ENCODE measurements around the gene FBXO5. TPM values are rescaled to one million over a fixed set of nuclear protein-coding genes. Genes with fewer than 3 reads are reported as not detected.

FBXO5 gene
- total and polyA plus RNA-seq, 8 donors, result 2.2 to 9.4 (median 4.9) TPM; not detected in 1

- Histone ChIP-seq H3K27me3 (no peaks in the 10 kb centered on the region), H3K4me3 (no peak overlapping the region), H3K4me1 (no peaks in the 10 kb centered on the region), H3K9me3 (no peaks in the 10 kb centered on the region), H3K36me3 (no peaks in the 10 kb centered on the region), H3K27ac (no peak overlapping the region)
- no peak for TF ChIP-seq POLR2A (IDR thresholded peaks at IDR 0.05)
- intact Hi-C loops (cut with DNase I; ENCODE audit: low total_unique reads), result no loop called here
- WGBS, 5 donors, result 89 to 95% (median 93%) methylated on average over 3 of the region's 3 CpGs
- DNase-seq, result no peak
Observed at GRCh38 chr6:153018355-153018754, 35.5 kb upstream of the FBXO5 start.

- no peak for TF ChIP-seq POLR2A (IDR thresholded peaks at IDR 0.05)
- TF ChIP-seq POLR2AphosphoS5 (IDR thresholded peaks at IDR 0.05), result no peak
- no peak for TF ChIP-seq CTCF (IDR thresholded peaks at IDR 0.05)
- no peak for TF ChIP-seq EP300 (IDR thresholded peaks at IDR 0.05)
Observed at GRCh38 chr6:153016846-153017245, 34.0 kb upstream of the FBXO5 start.

GRCh38 chr6:153015094-153015640 is 32.3 kb upstream of the FBXO5 start:
- no peak overlapping the region for H3K27ac ChIP-seq
- no peaks in the 10 kb centered on the region for H3K9me3 ChIP-seq
- intact Hi-C loops (cut with DNase I; ENCODE audit: low total_unique reads), result no loop called here
- no peaks in the 10 kb centered on the region for H3K4me1 ChIP-seq
- WGBS, 5 donors, result 72 to 78% (median 73%) methylated on average over 4 of the region's 4 CpGs
- no peaks in the 10 kb centered on the region for H3K27me3 ChIP-seq
- DNase-seq, result no peak
- H3K36me3 ChIP-seq, result no peaks in the 10 kb centered on the region
- TF ChIP-seq POLR2AphosphoS5 (IDR thresholded peaks at IDR 0.05) (no peak), CTCF (IDR thresholded peaks at IDR 0.05) (no peak), POLR2A (IDR thresholded peaks at IDR 0.05) (no peak), EP300 (IDR thresholded peaks at IDR 0.05) (no peak)
- H3K4me3 ChIP-seq, result no peak overlapping the region

More at GRCh38 chr6:153016846-153017245, 34.0 kb upstream of the FBXO5 start:
- H3K36me3 ChIP-seq, result no peaks in the 10 kb centered on the region
- intact Hi-C loops (cut with DNase I; ENCODE audit: low total_unique reads), result no loop called here
- no peak for DNase-seq
- H3K4me1 ChIP-seq, result no peaks in the 10 kb centered on the region
- WGBS, 5 donors, result 74 to 88% (median 78%) methylated on average over 3 of the region's 3 CpGs
- H3K27me3 ChIP-seq, result no peaks in the 10 kb centered on the region
- H3K27ac ChIP-seq, result no peak overlapping the region
- no peak overlapping the region for H3K4me3 ChIP-seq
- no peaks in the 10 kb centered on the region for H3K9me3 ChIP-seq

GRCh38 chr6:153013438-153013837 is 30.6 kb upstream of the FBXO5 start:
- no peak overlapping the region for H3K27ac ChIP-seq
- intact Hi-C loops (cut with DNase I; ENCODE audit: low total_unique reads), result no loop called here
- DNase-seq, result no peak
- H3K9me3 ChIP-seq, result no peaks in the 10 kb centered on the region
- TF ChIP-seq CTCF (IDR thresholded peaks at IDR 0.05) (no peak), POLR2AphosphoS5 (IDR thresholded peaks at IDR 0.05) (no peak), EP300 (IDR thresholded peaks at IDR 0.05) (no peak), POLR2A (IDR thresholded peaks at IDR 0.05) (no peak)
- WGBS, 5 donors, result 59 to 72% (median 68%) methylated on average over 2 of the region's 2 CpGs
- H3K4me3 ChIP-seq, result no peak overlapping the region
- no peaks in the 10 kb centered on the region for H3K27me3 ChIP-seq
- H3K36me3 ChIP-seq, result no peaks in the 10 kb centered on the region
- no peaks in the 10 kb centered on the region for H3K4me1 ChIP-seq

GRCh38 chr6:153012856-153013255 is 30.0 kb upstream of the FBXO5 start:
- intact Hi-C loops (cut with DNase I; ENCODE audit: low total_unique reads), result no loop called here
- whole genome bisulfite sequencing, 5 donors, result 83 to 91% (median 91%) methylated on average over 6 of the region's 6 CpGs
- DNase-seq, result no peak
- Histone ChIP-seq H3K4me3 (no peak overlapping the region), H3K27me3 (no peaks in the 10 kb centered on the region), H3K27ac (no peak overlapping the region), H3K4me1 (no peaks in the 10 kb centered on the region), H3K36me3 (no peaks in the 10 kb centered on the region), H3K9me3 (no peaks in the 10 kb centered on the region)
- TF ChIP-seq POLR2A (IDR thresholded peaks at IDR 0.05) (no peak), EP300 (IDR thresholded peaks at IDR 0.05) (no peak), POLR2AphosphoS5 (IDR thresholded peaks at IDR 0.05) (no peak), CTCF (IDR thresholded peaks at IDR 0.05) (no peak)
